HG03442 (cell line): ENCODE data around the gene RNASE8.

Experiments
- ATAC-seq: cut with Tn5 transposase; IDR thresholded peaks from one replicate; pipeline ENCODE4 v1.9.1; 2021; ENCODE audit warnings: mild to moderate bottlenecking, moderate library complexity; ENCODE audit not compliant: unreplicated experiment

The RNASE8 gene

GRCh38 chr14:21071225-21072030 is 13.8 kb downstream of the RNASE8 start:
- ATAC-seq = peak; percentile 61

- no peak for ATAC-seq
Observed at GRCh38 chr14:21072031-21072473, 14.4 kb downstream of the RNASE8 start.

GRCh38 chr14:21072781-21073339 is 15.2 kb downstream of the RNASE8 start:
- ATAC-seq = no peak

- ATAC-seq = no peak
Observed at GRCh38 chr14:21073921-21074320, 16.3 kb downstream of the RNASE8 start.

- no peak for ATAC-seq
Observed at GRCh38 chr14:21074398-21075272, 17.0 kb downstream of the RNASE8 start.

- ATAC-seq = no peak
Observed at GRCh38 chr14:21075719-21076437, 18.3 kb downstream of the RNASE8 start.

GRCh38 chr14:21077672-21078071 is 20.1 kb downstream of the RNASE8 start:
- no peak for ATAC-seq

- no peak for ATAC-seq
Observed at GRCh38 chr14:21078287-21078686, 20.7 kb downstream of the RNASE8 start.

GRCh38 chr14:21078726-21079125 is 21.1 kb downstream of the RNASE8 start:
- ATAC-seq = no peak

GRCh38 chr14:21081521-21082142 is 24.0 kb downstream of the RNASE8 start:
- ATAC-seq = no peak

- no peak for ATAC-seq
Observed at GRCh38 chr14:21083565-21084325, 26.1 kb downstream of the RNASE8 start.

- no peak for ATAC-seq
Observed at GRCh38 chr14:21084396-21084795, 26.8 kb downstream of the RNASE8 start.

- no peak for ATAC-seq
Observed at GRCh38 chr14:21084998-21085853, 27.6 kb downstream of the RNASE8 start.

- ATAC-seq = no peak
Observed at GRCh38 chr14:21086908-21087293, 29.3 kb downstream of the RNASE8 start.

- ATAC-seq = peak; percentile 64
Observed at GRCh38 chr14:21087294-21088091, 29.9 kb downstream of the RNASE8 start.

- no peak for ATAC-seq
Observed at GRCh38 chr14:21088687-21089086, 31.1 kb downstream of the RNASE8 start.

GRCh38 chr14:21089271-21089670 is 31.6 kb downstream of the RNASE8 start:
- ATAC-seq = no peak

GRCh38 chr14:21089877-21090193 is 32.2 kb downstream of the RNASE8 start:
- ATAC-seq = no peak
